K562 (cell line): ENCODE measurements around the gene ARHGAP29. TPM values are rescaled to one million over a fixed set of nuclear protein-coding genes. Genes with fewer than 3 reads are reported as not detected.
A peak's percentile ranks its signal among the peaks of the same experiment; 100 is the strongest.

Source experiments
- ATAC-seq: fragments of 200-7000 bp; cut with Tn5 transposase; 3 replicates; pipeline ENCODE4 v1.9.1; 2020; ENCODE audit warnings: moderate library complexity
- BruUV-seq: library from RNA; stranded (reverse); fragments of 400-500 nt; replicated peaks from 2 replicates; lab custom pipeline; 2021; lab: Mats Ljungman, UMichigan
- CTCF ChIA-PET: fragments of 300-600 bp; formaldehyde crosslinking; extraction: SDS; loops from one replicate; lab custom pipeline; 2021; ENCODE audit warnings: low intra/inter-chr PET ratio; lab: Yijun Ruan, JAX
- POLR2A ChIA-PET: fragments of 300-600, 350-650 bp; sonication (Branson Sonifier 250); formaldehyde crosslinking; extraction: SDS; loops from one replicate; lab custom pipeline; 2021; ENCODE audit warnings: antibody characterized with exemption, inconsistent platforms; lab: Yijun Ruan, JAX
- DNase-seq, 4 experiments: peaks; one replicate each; pipeline versions ENCODE4 v3.0.0 to v3.0.0-alpha.2; 2011 to 2018; ENCODE audit warnings: low spot score in 3 of 4, mixed read lengths in 3 of 4; ENCODE audit errors: extremely low read depth in 1 of 4
- FAIRE-seq: peaks from 2 replicates; lab custom pipeline; 2011; peaks lifted over from hg19 to GRCh38; lab: Jason Lieb, UNC
- H2AFZ ChIP-seq: 2 replicates; pipeline ENCODE4 v1.6.0; 2011; ENCODE audit warnings: low read depth, low read length, control low read depth, inconsistent platforms
- H3K27ac ChIP-seq: fragments of 200-600 bp; 3 replicates; pipeline ENCODE4 v1.8.0; 2011; ENCODE audit warnings: low read depth, mild to moderate bottlenecking, control low read depth, inconsistent platforms, low read length, moderate library complexity, mixed read lengths; ENCODE audit errors: extremely low read depth
- H3K27me3 ChIP-seq, 2 experiments: fragments of 300-600 bp in 1 of 2; 2 replicates in 1 of 2; 3 replicates in 1 of 2; pipeline versions ENCODE4 v1.6.0 to v1.8.0; 2011; ENCODE audit warnings: inconsistent platforms in 2 of 2, low read length in 2 of 2, mild to moderate bottlenecking in 1 of 2, mixed read lengths in 1 of 2, moderate library complexity in 1 of 2; ENCODE audit not compliant: control insufficient read depth in 2 of 2, insufficient read depth in 2 of 2
- H3K36me3 ChIP-seq: fragments of 300-600 bp; 3 replicates; pipeline ENCODE4 v1.8.0; 2011; ENCODE audit warnings: mild to moderate bottlenecking, low read length, inconsistent platforms; ENCODE audit not compliant: control insufficient read depth, insufficient read depth
- H3K4me1 ChIP-seq, 2 experiments: fragments of 200-600 bp in 1 of 2; replicated peaks in 1 of 2; 2 replicates in 1 of 2; 3 replicates in 1 of 2; pipeline versions ENCODE4 v1.5.1 to v1.8.0; 2011; ENCODE audit warnings: inconsistent platforms in 2 of 2, low read length in 2 of 2, mild to moderate bottlenecking in 1 of 2, mixed read lengths in 1 of 2, moderate library complexity in 1 of 2; ENCODE audit not compliant: control insufficient read depth in 2 of 2, insufficient read depth in 2 of 2
- H3K4me2 ChIP-seq: 2 replicates; pipeline ENCODE4 v1.6.1; 2011; ENCODE audit warnings: low read length, control low read depth, inconsistent platforms, mixed read lengths; ENCODE audit not compliant: insufficient read depth
- H3K4me3 ChIP-seq: fragments of 200-600 bp; sonication (generic), shearing (Covaris generic); 2 replicates; pipeline ENCODE4 v1.5.1; 2016; ENCODE audit warnings: control low read depth, inconsistent platforms
- H3K79me2 ChIP-seq: fragments of 200-600 bp; 3 replicates; pipeline ENCODE4 v1.8.0; 2011; ENCODE audit warnings: low read length, inconsistent platforms; ENCODE audit not compliant: control insufficient read depth, insufficient read depth
- H3K9ac ChIP-seq, 2 experiments: 2 replicates each; pipeline versions ENCODE4 v1.6.0 to v1.6.1; 2011; ENCODE audit warnings: low read depth in 2 of 2, low read length in 2 of 2, control low read depth in 1 of 2, inconsistent platforms in 1 of 2, mild to moderate bottlenecking in 1 of 2, mixed read lengths in 1 of 2; ENCODE audit not compliant: insufficient read depth in 1 of 2
- H3K9me1 ChIP-seq: one replicate; pipeline ENCODE4 v1.6.0; 2011; ENCODE audit warnings: inconsistent platforms, mild to moderate bottlenecking, low read length, moderate library complexity; ENCODE audit not compliant: control insufficient read depth, insufficient read depth
- H3K9me3 ChIP-seq: replicated peaks from 2 replicates; pipeline ENCODE4 v1.5.1; 2011; ENCODE audit warnings: low read depth, low read length, inconsistent platforms; ENCODE audit not compliant: control insufficient read depth, insufficient read depth
- H4K20me1 ChIP-seq: replicated peaks from 2 replicates; pipeline ENCODE4 v1.6.1; 2011; ENCODE audit warnings: low read length, inconsistent platforms, mixed read lengths; ENCODE audit not compliant: control insufficient read depth, insufficient read depth
- C11orf30 ChIP-seq: fragments of 450-650 bp; IDR thresholded peaks from 2 replicates; pipeline ENCODE4 v1.6.1; 2016; ENCODE audit warnings: low read depth, mild to moderate bottlenecking
- CBX3 ChIP-seq, 2 experiments: IDR thresholded peaks; 1 replicate in 1 of 2; 2 replicates in 1 of 2; pipeline ENCODE4 v1.6.1; 2012; ENCODE audit warnings: inconsistent platforms in 2 of 2, low read length in 2 of 2, borderline replicate concordance in 1 of 2, control low read depth in 1 of 2
- CHD4 ChIP-seq: fragments of 200-600 bp; sonication (generic); IDR thresholded peaks from 3 replicates; pipeline ENCODE4 v1.6.1; 2012; ENCODE audit warnings: low read depth, mild to moderate bottlenecking, mixed read lengths, low read length, inconsistent platforms; ENCODE audit not compliant: insufficient read depth, insufficient replicate concordance, poor library complexity, severe bottlenecking
- ERF ChIP-seq: fragments of 450-650 bp; formaldehyde crosslinking; IDR thresholded peaks from 2 replicates; pipeline ENCODE4 v1.4.0; 2020; ENCODE audit warnings: mild to moderate bottlenecking, mixed read lengths
- LARP7 ChIP-seq: fragments of 450-650 bp; IDR thresholded peaks from 2 replicates; pipeline ENCODE4 v1.6.1; 2016
- MAFF ChIP-seq: IDR thresholded peaks from 2 replicates; pipeline ENCODE4 v1.6.1; 2012; ENCODE audit warnings: low read length, improper control_type of control experiment
- MAFK ChIP-seq: IDR thresholded peaks from 2 replicates; pipeline ENCODE4 v1.6.1; 2011; ENCODE audit warnings: low read length, improper control_type of control experiment
- MTA3 ChIP-seq: fragments of 450-650 bp; formaldehyde crosslinking; IDR thresholded peaks from 2 replicates; pipeline ENCODE4 v1.6.1; 2017; ENCODE audit warnings: mild to moderate bottlenecking, borderline replicate concordance
- NUFIP1 ChIP-seq: fragments of 450-650 bp; IDR thresholded peaks from 2 replicates; pipeline ENCODE4 v1.6.1; 2018; ENCODE audit not compliant: partially characterized antibody
- RB1 ChIP-seq: fragments of 450-650 bp; IDR thresholded peaks from 2 replicates; pipeline ENCODE4 v1.6.1; 2017; ENCODE audit warnings: low read depth, mild to moderate bottlenecking
- SAFB2 ChIP-seq: fragments of 200-400 bp; formaldehyde crosslinking; IDR thresholded peaks from 2 replicates; pipeline ENCODE4 v1.6.1; 2018; ENCODE audit warnings: borderline replicate concordance, low read length, low read depth, moderate library complexity; ENCODE audit not compliant: severe bottlenecking
- ZNF316 ChIP-seq: fragments of 450-650 bp; IDR thresholded peaks from 2 replicates; pipeline ENCODE4 v1.6.1; 2016
- ZNF354B ChIP-seq: fragments of 250-450 bp; sonication (Bioruptor Pico); IDR thresholded peaks from 2 replicates; pipeline ENCODE4 v1.4.0; 2020
- WGBS: fragments of 100-300 bp; shearing (Covaris generic); methylation state at CpG from one replicate; pipeline ENCODE4 v1.1.6; 2016; ENCODE audit warnings: low coverage, mixed read lengths; ENCODE audit not compliant: insufficient coverage; ENCODE audit errors: missing lambda C conversion rate; 5-methylcytosine and 5-hydroxymethylcytosine counted together
- in situ Hi-C: fragments of 300-500 bp; cut with MboI; formaldehyde crosslinking; loops from 4 replicates; pipeline ENCODE4 v1.15.0; 2018; ENCODE audit warnings: inconsistent platforms, mixed read lengths
- intact Hi-C: fragments of 100-400 bp; cut with micrococcal nuclease; formaldehyde crosslinking; loops from 2 replicates; pipeline ENCODE4 v1.14.2; 2022
- polyA plus RNA-seq, 8 experiments: library from polyadenylated mRNA; depleted of rRNA in 4 of 8; stranded (reverse) in 5 of 8; unstranded in 3 of 8; fragments of >200 nt; fragmentation: Nextera tagmentation in 2 of 8; fragmentation: Illumina TruSeq in 1 of 8; extraction: Ambion mirVana in 2 of 8; extraction: Trizol in 1 of 8; gene quantifications; 2 replicates each; pipeline versions ENCODE4 v1.2.1 to v1.2.3, GENCODE V29; 2011 to 2014; ENCODE audit warnings: inconsistent platforms in 1 of 8, missing spikeins in 1 of 8
- total RNA-seq, 7 experiments: library from RNA; depleted of rRNA in 6 of 7; stranded (reverse); fragments of >200 nt in 6 of 7; fragmentation: Illumina TruSeq in 2 of 7; extraction: Trizol in 2 of 7; gene quantifications; 2 replicates each; pipeline versions ENCODE4 v1.2.1 to v1.2.3, GENCODE V29; 2011 to 2021; ENCODE audit warnings: low replicate concordance in 1 of 7
- TF ChIP-seq, protein P1 (sequence below): fragments of 250-450 bp; sonication (Bioruptor Pico); IDR thresholded peaks from 2 replicates; pipeline ENCODE4 v1.5.0; 2021

Gene ARHGAP29
- total and polyA plus RNA-seq, 9 of the 15 experiments (the other 6 are each of a cell fraction or from before 2014, with no cell fraction given) = under 0.01 to 0.13 (median 0.02) TPM; not detected in 5

DNA sequence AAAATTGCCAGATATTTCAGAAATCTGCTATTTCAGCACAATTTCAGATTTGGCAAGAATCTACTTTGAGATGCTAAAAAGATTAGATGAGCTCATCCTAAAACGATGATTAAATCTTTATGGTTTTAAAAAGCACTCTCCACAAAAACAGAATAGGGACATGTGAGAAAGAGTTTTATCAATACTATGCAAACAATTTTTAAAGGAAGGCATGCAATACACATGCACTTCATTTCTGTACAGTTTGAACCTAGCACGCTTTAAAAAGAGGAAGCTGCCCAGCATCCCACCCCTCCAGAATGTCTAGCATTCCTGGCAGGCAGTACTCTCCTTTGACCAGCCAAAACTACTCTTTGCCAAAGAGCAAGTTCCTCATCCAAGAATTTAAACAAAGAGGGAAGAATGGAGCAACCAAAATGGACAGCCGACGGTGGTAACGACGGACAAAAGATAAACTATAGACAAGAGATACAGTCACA is 1.3 kb downstream of the ARHGAP29 start (continued):
- TF ChIP-seq NUFIP1 = no peak
- peak; percentile 56; the same call in 1 of the 2 replicates for TF ChIP-seq ZNF316
- TF ChIP-seq RB1 = no peak
- peak; percentile 23; the same call in 1 of the 2 replicates for TF ChIP-seq MAFF
- peak; percentile 36 for TF ChIP-seq C11orf30
- no peak for TF ChIP-seq LARP7
- TF ChIP-seq CHD4 = no peak
- TF ChIP-seq ZNF354B (CRISPR knock-in tag) = no peak
- TF ChIP-seq MAFK = peak; percentile 26; the same call in 1 of the 2 replicates
- TF ChIP-seq MTA3 = no peak

DNA sequence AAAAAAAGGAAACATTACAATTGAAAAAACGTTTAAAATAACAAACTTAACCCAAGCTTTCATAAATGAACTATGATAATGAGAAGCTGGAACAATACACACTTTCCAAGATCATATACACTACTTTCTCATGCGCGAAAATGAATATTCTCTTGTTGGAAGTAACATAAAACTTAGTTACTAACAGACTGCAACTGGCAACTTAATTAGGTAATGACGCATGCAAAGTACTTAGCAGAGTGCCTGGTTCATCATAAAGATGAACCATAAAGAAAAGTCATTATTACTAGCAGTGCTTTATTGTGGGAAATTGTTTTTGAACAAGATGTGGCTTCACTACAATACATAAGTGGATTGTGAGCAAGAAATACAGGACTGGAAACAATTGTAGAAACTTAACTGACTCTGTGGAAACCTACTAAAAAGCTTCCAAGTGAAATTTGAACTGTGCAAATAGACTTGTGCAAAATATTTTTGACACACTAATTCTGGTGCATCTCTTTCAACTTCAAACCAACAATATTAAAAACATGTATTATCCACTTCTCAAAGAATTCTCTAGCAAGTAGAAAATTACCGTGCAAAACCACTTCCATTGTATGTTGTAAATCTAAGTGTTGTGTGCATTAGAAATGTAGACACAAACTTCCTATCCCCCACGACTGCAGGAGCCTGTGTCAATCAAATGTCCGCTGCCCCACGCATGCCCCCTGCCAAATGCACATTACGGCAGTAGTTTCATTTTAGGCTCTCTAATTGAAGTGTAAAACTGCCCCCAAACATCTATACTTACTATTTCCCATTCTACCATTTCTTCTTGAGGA is 2.0 kb downstream of the ARHGAP29 start:
- Histone ChIP-seq H3K9me1 (no peaks in the 10 kb centered on the region), H3K4me1 (peaks cover 0 to 9% of the 10 kb centered on the region in 2 experiments; a peak in 2 of 5 replicates), H3K4me3 (no peak overlapping the region), H2AFZ (no peak overlapping the region), H3K27me3 (peaks cover 0 to 19% of the 10 kb centered on the region in 2 experiments; a peak in 2 of 5 replicates), H4K20me1 (no peaks in the 10 kb centered on the region), H3K9me3 (no peaks in the 10 kb centered on the region), H3K4me2 (no peak overlapping the region), H3K9ac (no peak overlapping the region), H3K27ac (no peak overlapping the region), H3K36me3 (no peaks in the 10 kb centered on the region), H3K79me2 (no peaks in the 10 kb centered on the region)
- ATAC-seq (no peak), FAIRE-seq (no peak), DNase-seq (no peak)
- intact Hi-C loops (no loop called here), in situ Hi-C loops (no loop called here)
- WGBS = 2% methylated on average over 9 of the region's 9 CpGs
- ChIA-PET POLR2A (interaction anchor here (1.9 kb wide), 1 partner anchor 9 kb away, joined by 9 read pairs; no protein-coding TSS in a partner anchor), CTCF (no interaction called here)
- BruUV-seq = no TSS peak
- TF ChIP-seq CBX3 (IDR thresholded peaks at IDR 0.05; ENCODE audit: borderline replicate concordance in 1 of 2, low read length in 2 of 2) (no peak), SAFB2 (no peak), ERF (CRISPR knock-in tag) (no peak)
- TF ChIP-seq, protein P1, sequence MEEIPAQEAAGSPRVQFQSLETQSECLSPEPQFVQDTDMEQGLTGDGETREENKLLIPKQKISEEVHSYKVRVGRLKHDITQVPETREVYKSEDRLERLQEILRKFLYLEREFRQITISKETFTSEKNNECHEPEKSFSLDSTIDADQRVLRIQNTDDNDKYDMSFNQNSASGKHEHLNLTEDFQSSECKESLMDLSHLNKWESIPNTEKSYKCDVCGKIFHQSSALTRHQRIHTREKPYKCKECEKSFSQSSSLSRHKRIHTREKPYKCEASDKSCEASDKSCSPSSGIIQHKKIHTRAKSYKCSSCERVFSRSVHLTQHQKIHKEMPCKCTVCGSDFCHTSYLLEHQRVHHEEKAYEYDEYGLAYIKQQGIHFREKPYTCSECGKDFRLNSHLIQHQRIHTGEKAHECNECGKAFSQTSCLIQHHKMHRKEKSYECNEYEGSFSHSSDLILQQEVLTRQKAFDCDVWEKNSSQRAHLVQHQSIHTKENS (CRISPR knock-in tag) = no peak
